NK-92 treated with Interleukin-12 subunit alpha and Interleukin-12 subunit beta, amount 100 ng/mL, for 24 hours (cell line): ENCODE measurements around the gene MPV17.

ENCODE experiments used
- DNase-seq: peaks from one replicate; lab custom pipeline; 2025; lab: John Stamatoyannopoulos, UW

MPV17 gene

DNA sequence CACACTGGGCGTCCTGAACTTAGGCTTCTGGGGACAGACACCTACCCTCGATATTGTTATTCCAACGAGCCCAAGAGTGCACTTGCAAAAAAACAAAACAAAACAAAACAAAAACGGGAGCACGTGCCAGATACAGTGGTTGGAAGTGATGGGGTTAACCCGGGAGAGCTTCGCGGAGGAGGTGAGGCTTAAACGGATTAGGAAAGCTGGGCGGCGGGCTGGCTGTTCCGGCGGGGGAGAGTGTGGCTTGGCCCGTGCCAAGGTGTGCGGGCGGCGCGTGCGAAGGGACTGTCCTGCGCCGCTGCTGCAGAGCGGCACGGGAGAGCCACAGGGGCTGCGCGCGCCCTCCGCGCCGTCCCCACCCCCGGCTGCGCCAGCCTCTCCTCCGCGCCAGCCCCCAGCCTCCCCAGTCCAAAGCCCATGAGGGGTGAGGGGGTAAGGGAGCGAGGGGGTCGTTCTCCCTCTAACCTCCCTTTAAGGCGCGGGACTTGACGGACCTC, 58.6 kb downstream of the MPV17 start:
- no peak for DNase-seq

DNA sequence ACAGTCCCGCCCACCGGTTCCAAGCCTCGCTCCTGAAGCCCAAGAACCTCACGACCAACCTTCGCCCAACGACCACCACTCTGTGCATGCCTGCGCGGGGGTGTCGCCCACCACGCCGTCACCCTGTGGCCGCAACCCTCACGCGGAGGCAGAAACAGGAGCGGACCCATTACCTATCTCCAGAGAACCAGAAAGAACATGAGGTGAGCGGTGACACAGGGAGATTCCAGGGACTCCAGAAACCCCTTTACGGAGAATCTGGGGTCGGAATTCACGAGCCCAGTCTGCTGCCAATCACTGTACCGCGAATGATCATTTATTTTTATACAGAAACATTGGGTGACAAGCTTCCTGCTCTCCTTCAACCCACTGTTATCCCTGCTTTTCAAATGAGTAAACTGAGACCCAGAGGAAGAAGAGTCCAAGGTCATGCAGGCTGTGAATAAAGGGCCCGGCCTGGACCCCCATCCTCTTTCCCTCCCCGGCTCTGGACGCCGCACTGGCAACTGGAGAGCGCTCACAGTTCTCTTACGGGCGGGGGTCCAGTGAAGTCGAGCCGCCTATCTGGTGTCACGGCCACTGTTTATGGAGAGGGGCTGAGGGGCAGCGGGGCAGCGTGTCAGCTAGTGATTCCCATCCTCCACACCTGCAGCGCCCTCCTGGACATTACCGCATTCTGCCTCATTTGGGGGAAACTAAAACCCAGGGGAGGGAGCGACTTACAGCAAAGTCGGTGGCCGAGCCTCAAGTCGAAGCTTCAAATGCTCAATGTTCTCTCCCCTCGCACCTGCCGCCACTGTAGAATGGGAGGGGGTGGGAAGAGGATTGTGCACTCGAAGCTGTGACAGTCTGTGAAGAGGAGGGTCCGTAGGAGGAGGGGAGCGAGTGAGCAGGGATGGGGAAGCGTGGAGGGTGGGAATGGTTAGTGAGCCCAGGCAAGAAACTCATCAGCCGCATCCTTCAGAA, 59.3 kb downstream of the MPV17 start:
- no peak for DNase-seq

DNA sequence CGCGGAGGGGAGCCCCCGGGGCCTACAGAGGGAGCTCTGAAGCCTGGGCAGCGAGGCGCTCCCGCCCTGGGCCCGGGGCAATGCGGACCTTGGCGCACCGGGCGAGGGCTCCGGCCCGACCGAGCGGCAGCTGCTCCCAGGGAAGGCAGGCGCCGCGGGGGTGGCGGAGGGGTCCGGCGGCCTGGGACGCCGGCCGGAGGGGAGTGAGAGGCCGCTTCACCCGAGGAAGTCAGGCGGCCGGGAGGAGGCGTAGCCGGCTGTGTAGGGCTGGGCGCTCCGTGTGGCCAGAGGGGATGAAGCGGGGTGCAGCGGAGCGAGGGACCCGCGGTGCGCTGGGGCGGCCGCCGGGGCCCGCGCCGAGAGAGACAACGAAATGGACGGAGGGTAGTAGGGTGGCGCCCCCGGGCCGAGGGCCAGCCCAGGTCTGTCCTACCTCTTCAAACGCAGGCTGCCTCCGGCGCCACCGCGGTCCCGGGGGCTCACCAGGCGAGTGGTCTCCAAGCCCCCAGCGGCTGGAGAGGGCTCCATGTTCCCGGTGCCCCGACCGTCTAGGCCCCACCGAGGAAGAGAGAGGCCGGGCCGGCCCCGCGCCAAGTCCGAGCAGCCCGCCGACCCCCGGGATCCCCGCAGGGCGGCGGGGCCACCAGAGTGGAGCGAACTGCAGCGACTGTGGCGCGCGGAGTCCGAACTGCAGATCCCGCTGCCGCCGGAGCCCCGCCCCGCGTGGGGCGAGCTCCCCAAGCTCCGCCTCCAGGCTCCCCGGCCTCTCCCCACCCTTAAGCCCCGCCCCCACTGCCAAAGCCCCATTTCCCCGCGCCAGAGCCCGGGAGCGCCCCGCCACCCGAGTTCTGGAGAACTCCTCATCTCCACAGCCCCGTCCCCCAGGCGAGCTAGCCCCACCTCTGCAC, 60.3 kb downstream of the MPV17 start, which contains the start of gene SLC30A3:
TSS of gene SLC30A3 (minus strand) at position 669 of the 908 bp plus-strand sequence. CDS start at position 528, 141 bp downstream.
- DNase-seq = no peak

DNA sequence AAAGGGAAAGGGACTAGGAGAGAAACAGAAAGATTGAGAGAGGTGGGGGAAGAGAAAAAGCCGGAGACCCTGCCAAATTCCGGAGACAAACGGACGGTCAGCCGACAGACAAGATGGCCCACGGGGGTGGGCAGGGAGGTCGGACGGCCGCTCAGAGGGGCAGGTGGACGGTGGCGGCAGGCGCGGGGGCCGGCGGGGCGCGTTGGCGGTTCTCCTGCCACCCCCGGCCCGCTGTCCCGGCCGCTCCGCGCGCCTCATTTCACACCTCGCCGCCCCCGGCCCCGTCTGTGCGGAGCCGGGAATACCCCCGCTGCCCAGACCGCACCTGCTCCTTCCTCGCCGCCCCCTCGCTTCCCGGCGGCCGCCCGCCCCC, 61.0 kb downstream of the MPV17 start:
- DNase-seq = no peak

DNA sequence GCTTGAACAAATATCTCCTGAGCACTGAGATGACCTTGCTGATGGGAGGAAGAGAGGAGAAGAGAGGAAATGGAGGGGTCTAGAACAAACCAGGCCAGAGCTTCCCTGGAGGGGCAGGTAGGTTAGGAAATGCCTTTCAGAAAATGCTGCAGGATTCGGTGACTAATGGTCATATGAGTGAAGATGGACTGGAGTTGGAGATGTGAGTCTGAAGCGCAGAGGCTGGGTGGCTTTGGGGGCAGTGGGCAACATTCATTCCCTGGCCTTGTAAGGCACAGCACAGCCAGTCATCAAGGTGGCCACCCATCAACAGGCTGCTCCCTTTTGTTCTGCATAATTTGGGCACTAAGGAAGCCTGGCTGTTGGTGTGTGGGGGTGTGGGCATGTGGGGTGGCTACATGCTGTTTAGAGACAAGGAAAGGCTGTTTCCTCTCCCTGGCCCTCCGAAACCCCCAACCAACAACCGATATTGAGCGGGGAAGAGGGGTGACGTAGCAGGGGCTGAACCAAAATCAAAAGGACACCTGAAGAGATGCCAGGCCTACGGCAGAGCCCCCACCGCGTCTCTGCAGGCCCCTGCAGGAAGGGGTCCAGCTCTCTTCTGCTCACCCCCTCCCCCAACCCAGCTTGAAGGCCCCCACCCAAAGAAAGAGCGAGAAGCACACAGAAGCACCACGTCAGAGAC, 61.5 kb downstream of the MPV17 start:
- no peak for DNase-seq
